CD4-positive, alpha-beta T cell treated with Interleukin-17A for 1 hour (primary cell): Measurements from ENCODE around the gene IQCE.

Experiments
- DNase-seq: peaks from one replicate; pipeline ENCODE4 v3.0.0-alpha.2; 2020

IQCE gene

GRCh38 chr7:2651336-2651735 is 92.6 kb downstream of the IQCE start:
- DNase-seq = no peak

- DNase-seq = no peak
Measured at GRCh38 chr7:2651847-2652735, 93.3 kb downstream of the IQCE start.

GRCh38 chr7:2652736-2653060 is 93.9 kb downstream of the IQCE start:
- no peak for DNase-seq

GRCh38 chr7:2654059-2654458 is 95.3 kb downstream of the IQCE start:
- DNase-seq = no peak

- no peak for DNase-seq
Measured at GRCh38 chr7:2655870-2656614, 97.3 kb downstream of the IQCE start.

- no peak for DNase-seq
Measured at GRCh38 chr7:2657208-2657607, 98.4 kb downstream of the IQCE start.

- no peak for DNase-seq
Measured at GRCh38 chr7:2657920-2658671, 99.3 kb downstream of the IQCE start.

GRCh38 chr7:2658941-2659340 is 100.2 kb downstream of the IQCE start:
- DNase-seq = no peak

GRCh38 chr7:2659556-2660358 is 101.0 kb downstream of the IQCE start:
- DNase-seq = no peak

GRCh38 chr7:2660359-2661095 is 101.7 kb downstream of the IQCE start:
- DNase-seq = no peak

- no peak for DNase-seq
Measured at GRCh38 chr7:2661096-2661449, 102.3 kb downstream of the IQCE start.

- DNase-seq = no peak
Measured at GRCh38 chr7:2661602-2662272, 103.0 kb downstream of the IQCE start.

- DNase-seq = no peak
Measured at GRCh38 chr7:2662273-2663120, 103.7 kb downstream of the IQCE start.

- no peak for DNase-seq
Measured at GRCh38 chr7:2663121-2663886, 104.5 kb downstream of the IQCE start.

- DNase-seq = no peak
Measured at GRCh38 chr7:2663960-2664359, 105.2 kb downstream of the IQCE start.
